ENCODE results near the gene GGA2. TPM values are rescaled to one million over a fixed set of nuclear protein-coding genes. Genes with fewer than 3 reads are reported as not detected.

The GGA2 gene
- total RNA-seq, 1 experiment from 2014 or later: 90.4 TPM

DNA sequence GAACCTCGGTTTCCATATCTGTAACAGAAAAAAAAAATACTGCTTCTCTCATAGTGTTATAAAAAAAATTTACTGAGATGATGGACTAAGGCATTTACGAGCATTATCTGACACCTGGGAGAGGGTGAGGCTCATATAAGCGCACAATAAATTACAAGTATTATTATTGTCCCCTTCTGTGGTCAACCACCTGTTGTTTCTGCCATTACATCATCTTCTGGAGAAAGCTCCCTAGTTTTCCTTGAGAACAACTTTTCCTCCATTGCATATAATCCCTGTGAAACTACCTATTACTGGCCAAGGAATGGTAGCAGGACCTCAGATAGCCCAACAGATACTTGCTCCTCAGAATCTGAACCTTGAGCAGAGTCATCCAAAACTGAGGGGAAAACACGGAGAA lies 11.7 kb upstream of the GGA2 start:
- peaks cover 62% of the 10 kb centered on the region for H3K36me3 Mint-ChIP-seq (ENCODE audit: insufficient read depth, unreplicated experiment)
- no peaks in the 10 kb centered on the region for H3K4me1 Mint-ChIP-seq (ENCODE audit: low read depth, unreplicated experiment)
- no peaks in the 10 kb centered on the region for H3K9me3 Mint-ChIP-seq (ENCODE audit: low read depth, unreplicated experiment)
- TF ChIP-seq CTCF (IDR thresholded peaks at IDR 0.05; ENCODE audit: unreplicated experiment): no peak
- no peak overlapping the region for H3K27ac Mint-ChIP-seq (ENCODE audit: unreplicated experiment)
- no peak for DNase-seq
- CTCF ChIA-PET: no interaction called here
- no peak overlapping the region for H3K4me3 Mint-ChIP-seq (ENCODE audit: low read depth, unreplicated experiment)
- BruUV-seq (replicated peaks): no TSS peak
- intact Hi-C loops (cut with micrococcal nuclease; ENCODE audit: unreplicated experiment): no loop called here
- no peaks in the 10 kb centered on the region for H3K27me3 Mint-ChIP-seq (ENCODE audit: unreplicated experiment)

GRCh38 chr16:23521037-23521743 lies 10.9 kb upstream of the GGA2 start:
- CTCF ChIA-PET: no interaction called here
- Mint-ChIP-seq H3K27ac (ENCODE audit: unreplicated experiment) (no peak overlapping the region), H3K27me3 (ENCODE audit: unreplicated experiment) (no peaks in the 10 kb centered on the region), H3K4me1 (ENCODE audit: low read depth, unreplicated experiment) (no peaks in the 10 kb centered on the region), H3K4me3 (ENCODE audit: low read depth, unreplicated experiment) (no peak overlapping the region), H3K36me3 (ENCODE audit: insufficient read depth, unreplicated experiment) (peaks cover 60% of the 10 kb centered on the region), H3K9me3 (ENCODE audit: low read depth, unreplicated experiment) (no peaks in the 10 kb centered on the region)
- no TSS peak for BruUV-seq (replicated peaks)
- TF ChIP-seq CTCF (IDR thresholded peaks at IDR 0.05; ENCODE audit: unreplicated experiment): no peak
- intact Hi-C loops (cut with micrococcal nuclease; ENCODE audit: unreplicated experiment): no loop called here
- no peak for DNase-seq

GRCh38 chr16:23520500-23520899 lies 10.2 kb upstream of the GGA2 start:
- no peak overlapping the region for H3K4me3 Mint-ChIP-seq (ENCODE audit: low read depth, unreplicated experiment)
- H3K27me3 Mint-ChIP-seq (ENCODE audit: unreplicated experiment): no peaks in the 10 kb centered on the region
- intact Hi-C loops (cut with micrococcal nuclease; ENCODE audit: unreplicated experiment): no loop called here
- DNase-seq: no peak
- no peak for TF ChIP-seq CTCF (IDR thresholded peaks at IDR 0.05; ENCODE audit: unreplicated experiment)
- BruUV-seq (replicated peaks): no TSS peak
- H3K4me1 Mint-ChIP-seq (ENCODE audit: low read depth, unreplicated experiment): no peaks in the 10 kb centered on the region
- H3K27ac Mint-ChIP-seq (ENCODE audit: unreplicated experiment): no peak overlapping the region
- H3K36me3 Mint-ChIP-seq (ENCODE audit: insufficient read depth, unreplicated experiment): peaks cover 57% of the 10 kb centered on the region
- CTCF ChIA-PET: no interaction called here
- no peaks in the 10 kb centered on the region for H3K9me3 Mint-ChIP-seq (ENCODE audit: low read depth, unreplicated experiment)

DNA sequence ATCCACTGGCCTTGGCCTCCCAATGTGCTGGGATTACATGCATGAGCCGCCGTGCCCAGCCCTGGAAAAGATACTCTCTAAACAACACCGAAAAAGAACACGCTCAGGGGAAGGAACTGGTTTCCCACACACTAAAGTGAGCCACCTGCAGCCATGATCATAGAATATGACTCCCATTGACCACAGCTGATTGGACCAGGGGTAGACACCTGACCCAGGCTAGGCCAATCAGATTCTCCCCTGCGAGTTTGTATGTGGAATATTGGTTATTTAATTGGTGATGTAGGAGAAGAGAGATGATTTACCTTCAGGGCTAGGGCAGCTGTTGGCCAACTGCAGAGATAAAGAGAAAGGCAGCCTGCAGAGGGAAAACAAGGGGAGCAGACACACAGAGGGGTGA lies 9.0 kb upstream of the GGA2 start:
- CTCF ChIA-PET: interaction anchor here (0.7 kb wide), 1 partner anchor 245 kb away, joined by 4 read pairs; no protein-coding TSS in a partner anchor
- H3K4me3 Mint-ChIP-seq (ENCODE audit: low read depth, unreplicated experiment): no peak overlapping the region
- TF ChIP-seq CTCF (IDR thresholded peaks at IDR 0.05; ENCODE audit: unreplicated experiment): no peak
- no peak for DNase-seq
- H3K27ac Mint-ChIP-seq (ENCODE audit: unreplicated experiment): no peak overlapping the region
- H3K4me1 Mint-ChIP-seq (ENCODE audit: low read depth, unreplicated experiment): no peaks in the 10 kb centered on the region
- no peaks in the 10 kb centered on the region for H3K27me3 Mint-ChIP-seq (ENCODE audit: unreplicated experiment)
- intact Hi-C loops (cut with micrococcal nuclease; ENCODE audit: unreplicated experiment): no loop called here
- no peaks in the 10 kb centered on the region for H3K9me3 Mint-ChIP-seq (ENCODE audit: low read depth, unreplicated experiment)
- H3K36me3 Mint-ChIP-seq (ENCODE audit: insufficient read depth, unreplicated experiment): peaks cover 45% of the 10 kb centered on the region
- BruUV-seq (replicated peaks): no TSS peak
